CD4-positive, alpha-beta T cell treated with Interleukin-1 beta for 1 hour (primary cell): ENCODE results near the gene SOAT2.

Source experiments
- DNase-seq, 2 donors: peaks; one replicate each; pipeline ENCODE4 v3.0.0-alpha.2; 2020 to 2022

Gene SOAT2

GRCh38 chr12:53065470-53065869 is 37.8 kb upstream of the SOAT2 start:
- no peak for DNase-seq

GRCh38 chr12:53065975-53066931 is 37.0 kb upstream of the SOAT2 start:
- peak; percentile 55 to 64 for DNase-seq

DNA sequence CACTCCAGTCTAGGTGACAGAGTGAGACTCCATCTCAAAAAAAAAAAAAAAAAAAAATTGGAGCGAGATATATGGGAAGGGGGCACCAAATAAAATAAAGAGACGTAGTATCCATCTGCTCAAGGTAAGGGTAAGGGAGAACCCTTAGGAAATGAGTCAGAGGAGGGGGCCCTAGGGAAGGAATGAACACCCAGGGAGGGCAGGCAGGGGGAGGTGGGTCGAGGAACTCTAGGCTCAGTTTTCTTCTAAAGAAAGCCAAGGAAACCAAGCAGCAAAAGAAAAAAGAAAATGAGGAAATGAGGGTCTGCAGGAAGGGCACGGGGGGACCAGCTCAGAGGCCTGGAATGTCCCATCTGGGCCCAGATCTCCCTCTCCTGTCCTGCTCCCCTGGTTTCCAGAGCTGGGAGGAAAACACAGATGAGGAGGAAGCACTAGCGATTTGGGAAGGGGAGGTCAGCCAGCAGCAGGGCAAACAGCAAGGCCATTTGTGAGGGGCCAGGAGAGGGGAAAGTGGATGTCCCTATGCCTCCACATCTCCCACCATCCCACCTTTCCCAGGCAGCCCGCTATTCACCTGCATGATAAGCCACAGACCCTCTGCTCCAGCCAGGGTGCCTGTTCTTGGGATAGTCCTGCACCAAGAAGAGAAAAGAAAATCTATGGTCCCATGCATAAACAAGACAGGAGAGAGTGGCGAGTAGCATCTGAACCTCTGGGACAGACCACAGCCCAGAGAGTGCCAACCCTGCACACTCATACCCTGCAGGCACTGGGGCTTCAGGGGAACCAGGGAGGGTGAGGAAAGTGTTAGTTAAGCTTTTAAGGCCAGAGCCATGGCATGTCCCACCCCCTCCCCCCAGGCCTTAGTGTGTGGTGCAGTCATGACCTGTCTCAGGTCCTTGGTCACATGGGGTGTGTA is 36.0 kb upstream of the SOAT2 start:
- no peak for DNase-seq

DNA sequence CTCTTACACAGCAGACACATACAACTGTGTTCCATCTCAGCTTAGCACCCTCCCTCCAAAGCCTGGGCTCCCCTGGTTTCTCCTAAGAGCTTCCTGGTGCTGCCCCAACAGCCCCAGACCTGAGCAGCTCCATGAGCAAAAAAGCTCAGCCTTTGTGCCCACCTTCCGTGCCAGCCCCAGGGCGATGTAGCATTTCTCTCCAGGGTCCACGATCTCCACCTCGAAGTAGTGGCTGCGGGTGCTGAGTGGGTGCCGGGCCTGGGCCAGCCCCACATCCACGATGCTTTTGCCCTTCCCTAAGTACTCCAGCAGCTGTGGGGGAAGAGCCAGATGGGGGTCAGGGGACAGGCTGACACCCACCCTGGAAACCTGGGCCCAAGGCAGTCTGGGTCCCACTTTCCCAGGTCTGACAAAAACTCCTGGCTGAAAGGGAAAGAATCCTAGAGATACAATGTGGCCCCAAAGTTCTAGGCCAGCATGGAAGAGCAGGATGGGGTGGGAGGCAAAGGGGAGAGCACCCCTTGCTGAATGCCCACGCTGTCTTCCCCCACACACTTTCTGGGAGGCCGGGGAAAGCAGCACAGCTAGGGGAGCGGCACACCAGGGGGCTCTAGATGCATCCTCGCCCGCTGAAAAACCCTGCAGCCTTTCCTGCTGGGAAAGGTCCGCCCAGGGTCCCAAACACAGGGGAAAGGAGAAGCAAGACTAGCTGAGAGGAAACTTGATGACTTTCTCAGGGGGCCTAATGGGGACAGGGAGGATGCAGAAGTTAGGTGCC is 35.1 kb upstream of the SOAT2 start:
- DNase-seq, result no peak

GRCh38 chr12:53068811-53069585 is 34.3 kb upstream of the SOAT2 start:
- DNase-seq, result no peak

- no peak for DNase-seq
These were observed 33.5 kb upstream of the SOAT2 start for GRCh38 chr12:53069621-53070410.

DNA sequence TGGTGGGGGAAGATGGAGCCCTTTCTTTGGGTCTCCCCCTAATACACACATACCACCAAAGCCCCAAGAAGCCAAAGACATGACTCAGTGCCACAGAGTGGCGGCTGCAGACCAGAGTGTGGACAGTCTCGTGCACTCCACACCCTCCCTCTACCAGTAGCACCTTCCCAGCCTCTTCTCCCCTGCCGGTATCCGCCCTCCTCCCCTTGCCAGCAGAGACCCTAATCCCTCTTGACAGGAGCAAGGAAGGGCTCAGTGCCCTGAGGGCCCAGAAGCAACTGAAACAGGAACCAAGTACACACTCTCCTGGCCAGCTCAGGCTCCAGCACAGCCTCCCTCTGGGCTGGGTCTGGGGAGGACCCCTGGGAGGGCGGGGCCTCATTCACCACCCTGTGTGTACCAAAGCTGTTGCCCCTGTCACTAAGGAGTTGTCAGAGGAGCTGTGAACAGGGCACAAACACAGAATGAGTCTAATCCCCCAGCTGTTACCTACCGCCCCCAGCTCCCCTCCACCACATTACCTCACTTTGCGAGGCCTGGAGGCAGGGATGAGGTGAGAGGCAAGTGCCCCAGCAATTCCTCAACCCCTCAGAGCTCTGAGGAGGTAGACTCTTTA is 32.3 kb upstream of the SOAT2 start:
- no peak for DNase-seq

DNA sequence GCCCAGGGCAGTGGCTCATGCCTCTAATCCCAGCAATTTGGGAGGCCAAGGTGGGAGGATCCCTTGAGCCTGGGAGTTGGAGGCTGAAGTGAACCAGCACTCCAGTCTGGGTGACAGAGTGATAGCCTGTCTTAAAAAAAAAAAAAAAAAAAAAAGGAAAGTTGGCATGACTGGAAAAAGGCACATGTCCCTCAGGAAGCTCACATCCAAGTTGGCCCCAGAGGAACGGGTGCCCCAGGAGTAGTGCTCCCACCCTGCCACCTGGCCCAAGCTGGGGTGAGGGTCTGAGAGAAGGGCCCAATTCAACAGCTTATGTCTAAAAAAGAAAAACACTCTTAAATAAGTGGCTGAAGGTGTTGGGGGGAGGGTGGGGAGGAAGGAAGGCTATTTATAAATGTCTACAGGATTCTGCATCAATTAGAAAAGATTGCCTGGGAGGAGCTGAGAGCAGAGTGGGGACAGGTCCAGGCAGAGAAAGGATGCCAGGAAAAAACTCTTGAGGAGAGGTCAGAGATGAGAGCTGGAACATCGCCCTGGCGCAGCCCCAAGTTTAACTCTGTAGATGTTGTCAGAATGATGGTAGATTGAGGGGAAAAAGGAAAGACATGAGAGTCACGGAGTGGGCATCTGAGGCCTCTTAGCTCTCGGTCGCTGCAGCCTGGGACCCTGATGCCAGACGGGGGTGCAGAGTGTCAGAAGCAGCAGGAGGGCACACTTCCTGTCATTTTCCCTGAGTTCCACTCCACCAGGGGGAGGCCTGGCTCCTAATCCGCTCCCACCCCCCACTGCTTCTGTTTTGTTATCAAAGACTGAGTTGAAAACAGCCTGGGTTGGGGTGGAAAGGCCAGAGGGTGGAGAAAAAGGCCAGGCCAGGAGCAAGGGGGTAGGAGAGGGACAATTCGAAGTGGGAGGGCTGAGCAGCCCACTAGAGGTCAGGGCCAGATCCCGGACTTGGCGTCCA is 31.4 kb upstream of the SOAT2 start:
- no peak for DNase-seq

GRCh38 chr12:53073881-53074280 is 29.4 kb upstream of the SOAT2 start:
- no peak for DNase-seq

DNA sequence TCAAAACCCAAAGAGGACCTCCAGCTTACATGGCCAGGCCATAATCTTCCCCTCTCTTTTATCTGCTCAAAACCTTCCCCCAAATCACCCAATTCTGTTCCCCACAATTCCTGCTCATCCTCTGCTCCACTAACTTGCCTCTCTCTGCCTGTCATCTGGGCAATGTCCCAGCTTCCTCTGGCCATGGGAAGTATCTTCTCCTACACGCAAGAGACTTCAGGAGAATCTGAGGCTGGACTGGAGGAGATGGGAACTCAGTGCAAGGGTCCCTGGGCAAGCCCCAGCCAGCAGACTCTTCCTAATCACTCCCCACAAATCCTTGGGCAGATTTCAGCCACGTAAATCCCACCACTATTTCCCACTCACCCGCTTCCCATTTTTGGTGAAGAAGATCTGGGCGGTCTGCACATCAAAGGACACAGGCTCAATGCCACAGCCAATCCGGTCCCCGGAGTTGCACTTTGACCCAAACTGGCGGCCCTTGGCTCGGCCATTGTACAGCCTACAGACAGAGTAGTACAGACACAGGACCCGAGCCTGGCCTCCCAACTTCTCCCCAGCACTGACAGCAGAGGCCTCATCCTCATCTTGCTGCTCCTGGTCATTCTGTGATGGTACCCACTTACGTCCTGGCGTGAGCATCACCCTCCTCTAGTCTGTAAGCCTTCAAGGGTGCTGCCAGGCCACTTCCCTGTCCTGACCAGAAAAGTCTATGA is 28.8 kb upstream of the SOAT2 start:
- no peak for DNase-seq

DNA sequence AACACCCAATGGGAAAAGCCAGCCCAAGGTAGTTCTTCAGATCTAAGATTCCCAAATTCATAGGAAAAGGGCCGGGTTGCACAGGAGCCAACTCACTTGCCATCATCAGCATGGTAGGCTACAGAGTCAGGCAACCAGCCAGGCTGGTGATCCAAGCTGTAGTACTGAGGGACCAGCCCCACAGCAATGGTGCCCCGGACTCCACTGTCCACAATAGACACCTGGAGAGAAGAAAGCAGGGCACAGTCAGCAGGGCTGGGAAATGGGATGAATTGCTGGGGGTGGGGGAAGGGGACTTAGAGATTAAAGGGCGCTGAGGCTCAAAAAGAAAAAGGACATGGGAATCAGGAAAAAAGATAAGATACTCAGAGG is 28.3 kb upstream of the SOAT2 start:
- no peak for DNase-seq

GRCh38 chr12:53076461-53076860 is 26.8 kb upstream of the SOAT2 start:
- DNase-seq, result no peak

DNA sequence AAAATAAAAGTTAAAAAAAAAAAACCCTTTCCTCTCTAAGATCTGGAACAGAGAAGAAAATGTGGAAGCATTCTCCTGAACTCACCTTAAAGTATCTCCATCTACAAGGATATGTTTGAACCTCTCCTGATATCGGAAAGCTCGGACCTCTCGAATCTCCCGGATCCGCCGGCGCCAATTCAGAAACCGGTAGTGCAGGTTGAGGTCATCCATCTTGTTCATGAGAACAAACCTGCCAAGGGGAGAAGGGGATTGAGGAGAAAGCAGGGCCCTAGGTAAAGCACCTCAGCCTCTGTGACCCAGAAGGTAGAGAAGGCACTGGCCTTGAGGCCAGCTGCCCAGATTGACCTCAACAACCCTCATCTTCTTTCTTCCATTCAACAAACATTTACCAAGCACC is 26.3 kb upstream of the SOAT2 start:
- DNase-seq, result no peak

- no peak for DNase-seq
These were observed 24.7 kb upstream of the SOAT2 start for GRCh38 chr12:53078425-53079225.

DNA sequence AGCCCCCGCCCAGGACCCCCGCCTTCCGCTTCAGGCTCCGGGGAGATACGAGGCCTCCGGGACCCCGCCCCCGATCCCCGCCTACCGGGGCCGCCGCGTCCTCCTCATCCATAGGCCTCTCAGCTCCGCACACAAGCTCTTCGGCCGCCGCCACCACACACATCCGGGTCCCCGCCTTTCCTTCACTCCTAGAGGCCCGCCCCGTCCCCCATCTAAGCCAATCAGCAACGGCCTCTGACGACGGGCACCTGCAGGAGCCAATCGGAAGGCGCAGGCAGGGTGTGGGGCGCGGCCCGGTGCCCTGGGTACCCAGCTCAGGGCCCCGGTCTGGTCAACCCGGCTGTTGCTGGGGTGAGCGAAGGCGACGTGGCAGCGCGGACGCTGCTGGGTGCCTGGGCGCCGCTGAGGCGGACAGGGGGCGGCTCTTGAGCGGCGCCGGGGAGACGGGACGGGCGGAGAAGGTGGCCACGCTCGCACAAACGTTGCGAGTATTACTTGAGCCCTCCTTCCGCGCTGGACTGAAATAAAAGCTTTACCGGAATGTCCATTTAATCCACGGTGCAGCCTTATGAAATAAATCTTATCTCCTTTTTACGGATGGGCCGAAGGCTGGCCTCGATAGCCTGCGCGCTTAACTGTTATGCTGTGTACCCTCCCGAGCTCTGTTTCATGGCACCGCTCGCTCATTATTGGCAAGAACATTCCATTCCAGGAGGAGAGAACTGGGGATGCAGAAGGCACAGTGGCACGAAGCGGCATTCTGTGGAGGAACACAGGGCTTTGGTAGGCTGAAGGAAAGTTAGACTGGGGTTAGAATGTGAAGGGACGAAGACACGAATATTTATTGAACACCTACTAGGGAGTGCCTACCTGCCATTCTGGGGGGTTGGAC is 23.8 kb upstream of the SOAT2 start, which contains the start of gene SPRYD3:
SPRYD3 (minus strand) TSS at position 165 of the 892 bp plus-strand sequence; CDS start at position 108, 57 bp downstream.
- peak; percentile 96 to 98 for DNase-seq

GRCh38 chr12:53082637-53083175 is 20.6 kb upstream of the SOAT2 start:
- no peak for DNase-seq
